Calu3 (cell line): Measurements from ENCODE around the gene RAD50. TPM values are rescaled to one million over a fixed set of nuclear protein-coding genes. Genes with fewer than 3 reads are reported as not detected.
"Not testable (repeated sequence)": the region's sequence is repeated elsewhere in the genome, so short reads cannot be mapped to it uniquely, and the experiment has no call there.

ENCODE experiments used
- Bru-seq: library from RNA; stranded (reverse); fragments of 400-500 nt; gene quantifications from one replicate; lab custom pipeline; 2021; lab: Mats Ljungman, UMichigan
- BruChase-seq, 2 experiments: library from RNA; stranded (reverse); fragments of 400-500 nt; gene quantifications; one replicate each; lab custom pipeline; 2021; lab: Mats Ljungman, UMichigan
- BruUV-seq: library from RNA; stranded (reverse); fragments of 400-500 nt; replicated peaks from 2 replicates; lab custom pipeline; 2021; lab: Mats Ljungman, UMichigan
- CTCF ChIA-PET: fragments of 300-600 bp; sonication (Branson Sonifier 250); formaldehyde crosslinking; loops from one replicate; lab custom pipeline; 2022; ENCODE audit warnings: antibody characterized with exemption; lab: Charles Lee
- DNase-seq: peaks from one replicate; pipeline ENCODE4 v3.0.0; 2022
- H3K27ac Mint-ChIP-seq: one replicate; pipeline ENCODE4 v1.8.0; 2022; ENCODE audit warnings: mixed read lengths; ENCODE audit not compliant: unreplicated experiment
- H3K27me3 Mint-ChIP-seq: one replicate; pipeline ENCODE4 v1.8.0; 2022; ENCODE audit warnings: mixed read lengths; ENCODE audit not compliant: unreplicated experiment
- H3K36me3 Mint-ChIP-seq: one replicate; pipeline ENCODE4 v1.8.0; 2022; ENCODE audit warnings: mild to moderate bottlenecking, moderate library complexity, mixed read lengths; ENCODE audit not compliant: insufficient read depth, unreplicated experiment
- H3K4me1 Mint-ChIP-seq: one replicate; pipeline ENCODE4 v1.8.0; 2022; ENCODE audit warnings: mild to moderate bottlenecking, low read depth, mixed read lengths; ENCODE audit not compliant: unreplicated experiment
- H3K4me3 Mint-ChIP-seq: one replicate; pipeline ENCODE4 v1.8.0; 2022; ENCODE audit warnings: mild to moderate bottlenecking, low read depth, moderate library complexity, mixed read lengths; ENCODE audit not compliant: unreplicated experiment
- H3K9me3 Mint-ChIP-seq: one replicate; pipeline ENCODE4 v1.8.0; 2022; ENCODE audit warnings: low read depth, mixed read lengths; ENCODE audit not compliant: unreplicated experiment
- CTCF ChIP-seq: fragments of 200-600 bp; IDR thresholded peaks from one replicate; pipeline ENCODE4 v1.8.0; 2022; ENCODE audit warnings: antibody characterized with exemption; ENCODE audit not compliant: unreplicated experiment
- intact Hi-C: fragments of 100-400 bp; cut with micrococcal nuclease; formaldehyde crosslinking; loops from one replicate; pipeline ENCODE4 v1.10.0; 2022; ENCODE audit not compliant: unreplicated experiment
- long read RNA-seq: library from polyadenylated mRNA; stranded (forward); transcript quantifications from one replicate; pipeline ENCODE4 v2.0.0, GENCODE V29; 2022
- total RNA-seq: library from RNA; stranded (reverse); gene quantifications from 2 replicates; pipeline ENCODE4 v1.2.3, GENCODE V29; 2022

Gene RAD50
- total RNA-seq (35.9 and 36.2 TPM in 2 replicates), Bru-seq, nascent RNA (percentile 79 among the genes with signal in this experiment), BruChase-seq, experiment 1, labeled RNA remaining after a 6-hour chase (percentile 98 among the genes with signal in this experiment), BruChase-seq, experiment 2, labeled RNA remaining after a 2-hour chase (percentile 95 among the genes with signal in this experiment)
- long read RNA-seq, full-length matches to known transcripts: 5 of 10 reads
- long read RNA-seq, partial matches to known transcripts: 1 of 10 reads
- long read RNA-seq, other reads (novel, unspliced or antisense): 4 of 10 reads

GRCh38 chr5:132556763-132557477, at the start of gene RAD50:
Gene RAD50 (plus strand): TSS chr5:132556977. CDS start chr5:132557325, 348 bp downstream.
- Mint-ChIP-seq H3K9me3 (no peaks in the 10 kb centered on the region), H3K27me3 (no peaks in the 10 kb centered on the region), H3K4me3 (peak within 1 kb of the TSS; percentile 80), H3K36me3 (peaks cover 21% of the 10 kb centered on the region), H3K27ac (peak within 1 kb of the TSS; percentile 61), H3K4me1 (peaks cover 16% of the 10 kb centered on the region)
- TF ChIP-seq CTCF: no peak
- intact Hi-C loops: no loop called here
- BruUV-seq: TSS peak; percentile 82
- DNase-seq: peak; percentile 92
- CTCF ChIA-PET: interaction anchor here (0.5 to 1.3 kb wide), 7 partner anchors 21 to 263 kb away, joined by 3 to 7 read pairs (median 3); partner anchors contain the start of gene SLC22A4

- CTCF ChIA-PET: interaction anchor here (0.7 kb wide), 1 partner anchor 123 kb away, joined by 3 read pairs; no protein-coding TSS in a partner anchor
- no peak overlapping the region for H3K4me3 Mint-ChIP-seq
- H3K4me1 Mint-ChIP-seq: peaks cover 28% of the 10 kb centered on the region
- no peak overlapping the region for H3K27ac Mint-ChIP-seq
- H3K9me3 Mint-ChIP-seq: peaks cover 8% of the 10 kb centered on the region
- no TSS peak for BruUV-seq
- H3K36me3 Mint-ChIP-seq: peaks cover 12% of the 10 kb centered on the region
- DNase-seq: no peak
- intact Hi-C loops: no loop called here
- no peak for TF ChIP-seq CTCF
- H3K27me3 Mint-ChIP-seq: no peaks in the 10 kb centered on the region
Observed at GRCh38 chr5:132510076-132510475, 46.7 kb upstream of the RAD50 start.

- peaks cover 15% of the 10 kb centered on the region for H3K4me1 Mint-ChIP-seq
- H3K27me3 Mint-ChIP-seq, intact Hi-C loops, H3K9me3 Mint-ChIP-seq, CTCF ChIA-PET: not testable (repeated sequence)
- H3K27ac Mint-ChIP-seq: peak overlapping the region; percentile 37
- peak; percentile 25 for DNase-seq
- H3K36me3 Mint-ChIP-seq: peaks cover 12% of the 10 kb centered on the region
- BruUV-seq: TSS peak; percentile 54
- peak overlapping the region; percentile 71 for H3K4me3 Mint-ChIP-seq
Observed at GRCh38 chr5:132513618-132514336, 43.0 kb upstream of the RAD50 start.

- H3K36me3 Mint-ChIP-seq, DNase-seq, CTCF ChIA-PET, H3K27ac Mint-ChIP-seq, H3K4me1 Mint-ChIP-seq, H3K9me3 Mint-ChIP-seq, BruUV-seq, H3K4me3 Mint-ChIP-seq: not testable (repeated sequence)
- peaks cover 23% of the 10 kb centered on the region for H3K27me3 Mint-ChIP-seq
- intact Hi-C loops: loop anchor here (10.0 kb wide), 1 partner anchor 193 kb away; no protein-coding TSS in a partner anchor
Observed at GRCh38 chr5:132522067-132522466, 34.7 kb upstream of the RAD50 start.

GRCh38 chr5:132524877-132525276, 31.9 kb upstream of the RAD50 start:
- H3K9me3 Mint-ChIP-seq, DNase-seq, H3K36me3 Mint-ChIP-seq, H3K4me3 Mint-ChIP-seq, BruUV-seq, CTCF ChIA-PET, H3K27ac Mint-ChIP-seq: not testable (repeated sequence)
- intact Hi-C loops: loop anchor here (5.0 to 10.0 kb wide), 3 partner anchors 67 to 357 kb away; no protein-coding TSS in a partner anchor
- H3K4me1 Mint-ChIP-seq: peaks cover 11% of the 10 kb centered on the region
- H3K27me3 Mint-ChIP-seq: peaks cover 34% of the 10 kb centered on the region
